Left colon (tissue), 2 donors: ENCODE measurements around the gene GADD45A. TPM values are rescaled to one million over a fixed set of nuclear protein-coding genes. Genes with fewer than 3 reads are reported as not detected.

Experiments used
- ATAC-seq: fragments of 200-7000 bp; cut with Tn5 transposase; one replicate; pipeline ENCODE4 v1.9.1; 2020; ENCODE audit warnings: mild to moderate bottlenecking, moderate library complexity
- DNase-seq, 2 donors: peaks; one replicate each; pipeline ENCODE4 v3.0.0-alpha.2; 2020
- intact Hi-C, 2 donors: fragments of 100-400 bp; cut with DNase I in 1 of 2; cut with micrococcal nuclease in 1 of 2; formaldehyde crosslinking; loops; one replicate each; pipeline versions ENCODE4 v1.11.2 to v1.14.0; 2022; cut with DNase I, micrococcal nuclease
- total RNA-seq, 2 donors: library from RNA; stranded (reverse); fragmentation: NEBNext Ultra II Directional; extraction: Animal tissue kit (Norgen Biotek cat#: 25700); gene quantifications; one replicate each; pipeline ENCODE4 v1.2.1, GENCODE V29; 2021
- donor health status: DM: no; HTN: no; CAD: no.
- donor health status: DM: yes; HTN: yes; CAD: no.

Gene GADD45A
- total RNA-seq, 2 donors from 2014 or later: 43.4 to 49.7 TPM

DNA sequence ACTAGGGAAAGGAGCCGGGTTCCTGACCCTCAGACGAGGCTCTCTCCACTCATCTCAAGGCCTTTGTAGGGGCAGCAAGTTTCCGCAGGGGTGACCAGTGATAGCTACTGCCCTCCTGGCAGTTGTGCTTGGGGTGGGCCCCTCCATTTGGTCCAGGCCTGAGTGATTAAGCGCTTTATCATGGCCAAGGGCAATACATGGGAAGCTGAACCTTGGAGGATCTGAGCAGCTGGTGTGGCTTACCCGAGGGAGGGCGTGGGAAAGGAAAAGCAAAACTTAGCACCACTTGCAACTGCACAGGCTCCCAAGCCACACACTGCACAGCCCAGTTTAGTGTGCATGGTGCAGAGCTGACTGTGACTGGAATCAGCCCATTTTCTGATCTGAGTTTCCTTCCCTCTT lies 47.8 kb downstream of the GADD45A start:
- intact Hi-C loops: no loop called here
- ATAC-seq: no peak
- no peak for DNase-seq

GRCh38 chr1:67733681-67734322 lies 48.8 kb downstream of the GADD45A start:
- ATAC-seq: no peak
- intact Hi-C loops: no loop called here
- no peak for DNase-seq

- DNase-seq (no peak), ATAC-seq (no peak)
- intact Hi-C loops: no loop called here
These were observed 49.3 kb downstream of the GADD45A start for GRCh38 chr1:67734323-67734690.

DNA sequence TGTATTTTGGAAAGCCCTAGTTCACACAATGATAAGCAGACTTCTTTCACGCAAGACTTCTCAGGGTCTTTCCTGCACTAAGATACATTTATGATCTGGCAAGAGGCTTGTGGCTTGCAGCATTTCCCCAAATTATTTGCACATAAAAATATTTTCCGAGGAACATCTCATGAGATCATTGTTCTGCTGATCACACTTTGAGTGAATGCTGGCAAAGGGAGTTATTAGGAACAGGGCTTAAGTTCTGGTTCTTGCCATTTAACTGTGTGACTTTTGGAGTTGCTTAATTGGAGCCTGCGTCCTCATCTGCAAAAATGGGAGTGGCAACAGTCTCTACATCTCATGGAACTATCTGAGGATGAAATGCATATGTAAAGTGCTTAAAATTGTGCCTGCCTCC lies 50.2 kb downstream of the GADD45A start:
- DNase-seq (no peak), ATAC-seq (no peak)
- intact Hi-C loops: no loop called here

DNA sequence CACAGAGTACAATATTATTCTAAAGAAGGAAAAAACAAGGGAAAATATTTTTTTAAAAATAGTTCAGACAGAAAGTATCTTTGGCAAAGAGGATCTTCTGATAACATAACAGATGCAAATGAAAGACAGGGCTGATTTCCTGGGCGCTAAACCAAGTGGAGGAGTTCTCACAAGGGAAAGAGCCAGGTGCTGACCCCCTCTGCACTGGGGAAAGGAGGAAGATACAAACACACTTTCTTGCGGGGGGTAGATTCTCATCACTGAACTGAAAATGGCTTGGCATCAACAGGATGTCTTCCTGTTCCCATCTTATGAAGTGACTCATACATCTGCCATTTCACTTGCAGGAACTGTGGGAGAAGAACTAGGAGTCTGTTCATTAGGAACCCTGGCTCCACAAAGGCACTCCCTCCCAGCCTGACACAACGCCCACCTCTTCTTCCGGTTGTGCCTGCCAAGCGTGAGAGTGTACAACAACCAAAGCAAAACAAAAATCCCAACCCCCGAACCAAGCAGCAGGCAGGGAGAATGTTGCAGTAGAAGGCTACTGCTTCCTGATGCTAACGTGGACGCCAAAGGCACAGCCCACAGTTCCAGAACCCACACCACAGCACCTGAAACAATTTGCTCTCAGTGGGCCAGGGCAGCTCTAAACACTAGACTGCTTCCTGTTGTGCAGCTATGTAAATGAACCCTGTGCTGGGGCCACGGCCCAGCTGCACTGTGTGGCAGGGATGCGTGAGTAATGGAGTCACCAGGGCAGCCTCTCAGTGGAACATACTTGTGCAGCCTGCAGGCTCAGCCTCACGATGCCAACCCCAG lies 51.0 kb downstream of the GADD45A start:
- intact Hi-C loops: no loop called here
- peak; percentile 87 for ATAC-seq
- DNase-seq: peak; percentile 73 to 80

DNA sequence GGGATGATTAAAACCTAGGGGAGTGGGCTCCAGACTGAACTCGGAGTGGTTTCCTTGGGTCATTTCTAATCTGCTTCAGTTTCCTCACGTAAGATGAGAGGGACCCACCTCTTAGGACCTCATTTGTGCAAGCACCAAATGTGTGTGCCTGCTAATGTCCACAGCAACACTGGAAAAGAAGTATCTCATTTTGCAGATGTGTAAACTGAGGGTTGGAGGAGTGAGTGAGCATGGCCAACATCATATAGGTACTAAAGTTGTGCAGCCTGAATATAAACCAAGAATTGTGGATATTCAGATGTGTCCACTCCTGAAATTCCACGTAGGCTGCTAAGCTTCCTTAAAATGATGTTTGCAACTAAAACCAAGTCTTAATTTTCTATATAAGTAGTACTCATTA lies 51.7 kb downstream of the GADD45A start:
- ATAC-seq: no peak
- intact Hi-C loops: no loop called here
- no peak for DNase-seq

DNA sequence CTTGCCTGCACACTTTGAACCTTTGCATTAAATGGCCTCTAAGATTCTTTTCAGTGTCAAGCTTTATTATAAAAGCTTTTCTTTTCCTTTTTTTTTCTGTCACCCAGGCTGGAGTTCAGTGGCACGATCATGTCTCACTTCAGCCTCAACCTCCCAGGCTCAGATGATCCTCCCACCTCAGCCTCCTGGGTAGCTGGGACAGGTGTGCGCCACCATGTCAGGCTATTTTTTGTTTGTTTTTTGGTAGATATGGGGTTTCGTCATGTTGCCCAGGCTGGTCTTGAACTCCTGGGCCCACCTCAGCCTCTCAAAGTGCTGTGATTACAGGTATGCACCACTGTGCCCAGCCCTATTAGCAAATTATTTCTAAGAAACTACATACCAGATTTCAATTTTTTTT lies 52.9 kb downstream of the GADD45A start:
- ATAC-seq (no peak), DNase-seq (no peak)
- intact Hi-C loops: no loop called here

Other genes with a start within 250 kb of the GADD45A start
- 100 to 1,000 TPM; 146 to 162 TPM for gene GNG12, start 148.3 kb downstream of the GADD45A start, total RNA-seq